ENCODE results near the gene EXOC5.
"Not testable (repeated sequence)": the region's sequence is repeated elsewhere in the genome, so short reads cannot be mapped to it uniquely, and the experiment has no call there.

EXOC5 gene

DNA sequence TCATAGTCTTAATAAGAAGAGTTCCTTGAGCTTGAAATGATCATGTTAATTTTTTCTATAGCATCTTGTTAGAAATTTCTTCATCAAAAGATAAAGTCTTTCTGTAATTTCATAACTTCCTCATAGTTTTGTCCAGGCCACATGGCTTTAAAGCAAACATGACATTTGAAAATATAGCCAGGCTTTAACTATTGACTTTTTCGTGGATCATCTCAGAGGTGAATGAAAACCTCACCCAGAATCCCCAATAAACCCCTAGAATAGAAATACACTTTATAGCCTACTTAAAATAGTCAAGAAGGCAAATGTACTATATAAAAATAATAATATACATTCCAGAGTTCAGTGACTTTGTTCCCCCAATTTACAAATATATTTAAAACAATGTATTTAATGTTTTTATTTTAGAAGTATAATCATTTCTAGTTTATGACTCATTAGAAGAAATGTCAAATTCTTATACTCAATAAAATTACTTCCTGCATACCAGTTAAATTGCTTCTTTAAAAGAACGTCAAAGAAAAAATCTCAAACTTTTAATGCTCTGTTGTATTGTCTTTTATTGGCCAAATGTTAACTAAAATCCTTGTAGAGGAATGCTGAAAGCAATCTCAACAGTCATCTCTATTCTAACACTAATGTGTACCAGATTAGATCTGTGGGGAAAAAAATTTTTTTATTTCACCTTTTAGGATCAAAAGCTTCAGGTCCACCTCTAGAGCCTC lies 21.6 kb downstream of the EXOC5 start:
- no peak for DNase-seq

DNA sequence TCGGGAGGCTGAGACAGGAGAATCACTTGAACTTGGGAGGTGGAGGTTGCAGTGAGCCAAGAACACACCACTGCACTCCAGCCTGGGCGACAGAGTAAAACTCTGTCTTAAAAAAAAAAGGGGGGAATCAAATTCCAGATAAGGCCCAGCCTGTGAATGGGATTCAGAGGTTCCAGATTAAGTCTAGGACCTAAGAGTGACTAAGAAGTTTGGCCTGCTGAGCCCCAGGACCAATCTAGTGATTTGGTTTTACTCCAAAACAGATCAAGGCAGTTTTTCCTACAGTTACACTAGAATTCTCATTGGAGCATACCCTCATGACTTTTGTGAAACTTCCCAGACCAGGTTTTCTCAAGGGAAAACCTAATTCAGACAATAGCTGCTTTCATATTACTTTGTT lies 22.8 kb downstream of the EXOC5 start:
- DNase-seq: no peak

DNA sequence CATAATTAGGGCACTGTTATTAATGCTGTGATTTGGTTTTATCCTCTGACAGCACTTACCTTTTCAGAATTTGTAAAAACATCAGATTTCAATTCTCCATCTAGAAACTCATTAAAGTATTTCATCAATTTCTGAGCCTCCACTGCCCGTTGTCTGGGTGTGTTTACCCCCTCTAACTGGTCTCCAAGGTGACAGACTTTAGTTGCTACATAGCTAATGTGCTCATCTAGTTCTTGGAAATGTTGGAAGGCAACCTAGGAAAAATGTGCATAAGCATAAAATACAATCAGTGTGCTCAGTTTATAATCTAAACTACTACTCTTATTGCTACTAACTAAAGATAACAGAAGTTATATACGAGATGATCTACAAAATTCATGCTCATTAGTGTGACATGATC lies 24.6 kb downstream of the EXOC5 start:
- DNase-seq: no peak

DNA sequence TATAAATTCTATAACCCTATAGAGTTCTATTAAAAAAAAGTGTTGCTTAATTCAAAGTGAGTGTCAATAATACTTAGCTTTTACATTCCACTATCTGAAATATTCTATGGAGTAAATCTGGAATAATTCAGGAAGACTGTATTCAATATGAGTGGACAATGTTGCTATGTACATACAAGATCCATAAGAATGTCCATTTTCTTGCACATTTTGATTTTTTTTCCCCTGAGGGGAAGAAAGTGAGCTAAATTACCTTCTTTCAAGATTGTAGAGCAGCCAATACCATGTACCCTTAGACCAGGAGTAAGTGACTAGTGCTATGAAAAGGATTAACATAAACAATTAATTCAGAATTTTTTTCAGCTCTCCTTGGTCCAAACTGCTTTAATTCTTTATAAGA lies 25.4 kb downstream of the EXOC5 start:
- DNase-seq: no peak

DNA sequence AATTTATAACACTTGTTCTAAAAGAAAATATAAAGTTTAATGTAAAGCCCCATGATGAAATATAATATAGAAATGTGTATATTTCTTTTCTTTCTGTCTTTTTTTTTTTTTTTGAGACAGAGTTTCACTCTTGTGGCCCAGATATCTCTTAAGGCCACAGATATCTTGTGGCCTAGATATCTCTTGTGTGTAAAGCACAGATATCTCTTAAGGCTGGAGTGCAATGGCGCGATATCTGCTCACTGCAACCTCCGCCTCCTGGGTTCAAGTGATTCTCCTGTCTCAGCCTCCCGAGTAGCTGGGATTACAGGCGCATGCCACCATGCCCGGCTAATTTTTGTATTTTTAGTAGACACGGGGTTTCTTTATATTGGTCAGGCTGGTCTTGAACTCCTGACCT lies 28.6 kb downstream of the EXOC5 start:
- not testable (repeated sequence) for DNase-seq

DNA sequence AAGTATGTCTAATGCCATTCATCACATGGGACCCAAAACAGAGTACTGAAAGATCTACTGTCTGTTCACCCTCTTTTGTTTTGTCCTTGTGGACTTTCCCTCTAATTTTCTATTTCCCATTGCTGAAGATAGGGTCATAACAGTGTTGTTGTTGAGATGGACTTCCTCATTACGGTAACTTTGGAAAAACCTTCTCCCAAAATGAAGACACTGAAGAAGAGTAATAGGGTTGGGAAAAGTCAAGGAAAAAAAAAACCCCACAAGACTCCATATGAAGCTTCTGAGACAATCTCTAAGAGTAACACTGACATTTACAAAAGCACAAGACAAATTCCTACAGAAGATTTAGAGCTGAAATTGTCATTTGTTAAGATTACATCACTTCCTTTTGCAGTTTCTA lies 36.7 kb downstream of the EXOC5 start:
- DNase-seq: no peak

DNA sequence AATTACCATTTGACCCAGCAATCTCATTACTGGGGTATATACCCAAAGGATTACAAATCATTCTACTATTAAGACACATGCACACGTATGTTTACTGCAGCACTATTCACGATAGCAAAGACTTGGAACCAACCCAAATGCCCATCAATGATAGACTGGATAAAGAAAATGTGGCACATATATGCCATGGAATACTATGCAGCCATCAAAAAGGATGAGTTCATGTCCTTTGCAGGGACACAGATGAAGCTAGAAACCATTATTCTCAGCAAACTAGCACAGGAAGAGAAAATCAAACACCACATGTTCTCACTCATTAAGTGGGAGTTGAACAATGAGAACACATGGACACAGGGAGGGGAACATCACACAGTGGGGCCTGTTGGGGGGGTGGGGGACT lies 40.4 kb downstream of the EXOC5 start:
- DNase-seq: not testable (repeated sequence)

DNA sequence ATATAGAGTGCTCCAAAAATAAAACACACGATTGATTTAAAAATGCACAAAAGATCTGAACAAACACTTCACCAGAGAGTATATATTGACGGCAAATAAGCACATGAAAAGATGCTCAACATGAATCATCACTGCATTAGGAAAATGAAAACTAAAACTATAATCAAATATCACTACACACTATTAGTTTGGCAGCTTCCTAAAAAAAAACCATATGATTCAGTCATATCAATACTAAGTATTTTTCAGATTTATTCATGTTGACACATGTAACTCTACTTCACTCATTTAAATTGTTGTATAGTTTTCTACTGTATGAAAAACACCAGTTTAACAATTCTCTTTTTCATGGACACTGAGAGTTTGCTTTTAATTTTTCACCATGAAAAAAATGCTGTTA lies 41.6 kb downstream of the EXOC5 start:
- DNase-seq: no peak

DNA sequence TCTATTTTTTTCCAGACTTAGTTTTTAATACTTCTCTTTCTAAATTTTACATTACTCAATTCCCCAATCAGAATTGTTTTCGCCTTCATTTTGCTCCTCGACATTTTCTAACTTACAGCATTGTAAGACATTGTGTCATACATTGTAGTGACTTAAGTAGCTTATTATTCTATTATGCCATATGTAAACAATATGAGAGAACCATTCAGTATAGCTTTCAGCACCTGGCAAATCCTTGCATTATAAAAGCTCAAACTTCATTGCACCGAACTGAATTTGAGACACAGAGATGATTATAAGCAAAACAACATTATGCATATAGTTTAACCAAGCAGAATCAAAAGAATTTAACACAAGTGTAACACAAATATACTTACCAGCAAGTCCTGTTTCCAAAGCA lies 46.8 kb downstream of the EXOC5 start:
- DNase-seq: no peak

DNA sequence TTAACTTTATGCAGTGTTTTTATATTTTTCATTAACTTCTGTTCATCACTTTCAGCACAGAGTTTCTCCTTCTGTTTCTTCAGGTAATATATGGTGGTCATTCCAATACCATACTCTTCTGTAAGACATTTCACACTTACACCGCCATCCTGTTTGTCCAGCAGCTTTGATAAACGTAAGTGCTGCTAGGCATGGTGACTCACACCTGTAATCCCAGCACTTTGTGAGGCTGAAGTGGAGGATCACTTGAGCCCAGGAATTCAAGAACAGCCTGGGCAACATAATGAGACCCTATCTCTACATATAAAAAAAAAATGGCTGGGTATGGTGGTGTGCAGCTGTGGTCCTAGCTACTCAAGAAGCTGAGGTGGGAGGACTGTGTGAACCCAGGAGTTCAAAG lies 55.8 kb downstream of the EXOC5 start:
- no peak for DNase-seq

DNA sequence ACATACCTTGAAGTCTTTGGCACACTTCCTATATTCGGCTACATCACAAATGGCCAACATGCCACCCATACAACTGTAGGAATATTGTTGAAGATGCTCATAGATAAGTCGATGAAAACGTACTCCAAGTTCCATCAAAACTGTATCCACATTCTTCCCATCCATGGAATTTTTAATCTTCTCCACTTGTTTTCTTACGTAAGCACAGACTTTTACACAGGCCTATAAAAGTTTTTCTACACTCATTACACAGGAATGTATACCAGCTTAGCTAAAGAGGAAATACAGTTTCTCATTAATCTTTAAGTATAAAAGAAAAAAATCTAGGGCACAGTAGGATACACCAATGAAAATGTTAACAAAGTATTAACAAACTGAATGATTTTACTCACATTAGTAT lies 59.1 kb downstream of the EXOC5 start:
- no peak for DNase-seq

DNA sequence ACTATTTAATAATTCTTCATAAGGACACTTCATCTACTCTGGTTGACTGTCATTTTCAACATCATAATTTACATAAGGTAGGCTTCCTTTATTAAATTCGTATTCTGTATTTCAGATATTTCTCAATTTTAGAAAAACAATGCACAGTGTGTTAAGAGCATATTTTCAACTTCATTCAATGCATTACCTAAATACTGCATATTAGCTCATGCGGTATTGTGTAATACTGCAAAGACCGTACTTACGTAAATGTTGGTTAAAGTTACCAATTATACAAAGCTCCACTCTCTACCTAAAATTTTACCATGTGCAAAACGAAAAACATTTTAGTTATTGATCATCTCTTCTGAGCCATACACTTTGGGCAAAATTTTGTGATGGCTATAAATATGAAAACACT lies 62.8 kb downstream of the EXOC5 start:
- DNase-seq: no peak

DNA sequence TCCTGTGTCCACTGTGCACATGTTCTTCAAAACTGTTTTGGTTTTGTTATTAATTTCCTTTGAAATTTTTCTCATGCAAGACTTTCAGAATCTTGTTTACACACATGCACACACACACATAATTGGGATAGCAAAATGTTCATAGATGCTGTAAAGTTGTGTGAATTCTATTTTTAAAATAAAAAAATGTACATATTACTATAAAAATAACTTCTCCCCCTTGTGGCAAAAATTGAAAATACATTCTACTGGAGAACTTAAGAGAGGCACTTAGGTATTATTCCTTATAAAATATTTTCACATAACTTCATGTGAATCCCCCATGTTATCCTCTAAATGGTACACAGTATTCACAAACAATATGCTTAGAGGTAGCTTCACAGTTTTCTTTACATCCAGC lies 66.0 kb downstream of the EXOC5 start:
- DNase-seq: not testable (repeated sequence)

DNA sequence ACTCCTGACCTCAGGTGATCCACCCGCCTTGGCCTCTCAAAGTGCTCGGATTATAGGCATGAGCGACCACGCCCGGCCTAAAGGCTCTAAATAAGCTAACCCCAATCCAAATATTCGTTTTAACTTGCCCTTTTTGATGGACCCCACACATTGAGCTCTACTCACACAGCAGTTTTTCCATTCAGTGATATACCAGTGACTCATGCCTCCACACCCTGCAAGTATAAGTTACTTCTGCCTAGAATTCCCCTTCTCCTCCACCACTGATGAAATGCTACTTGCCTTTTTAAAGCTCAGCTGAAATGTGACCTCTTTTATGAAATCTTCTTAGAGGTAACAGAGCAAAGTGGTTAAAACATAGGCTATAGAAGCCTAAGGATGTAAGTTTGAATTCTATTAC lies 68.8 kb downstream of the EXOC5 start:
- DNase-seq: no peak

DNA sequence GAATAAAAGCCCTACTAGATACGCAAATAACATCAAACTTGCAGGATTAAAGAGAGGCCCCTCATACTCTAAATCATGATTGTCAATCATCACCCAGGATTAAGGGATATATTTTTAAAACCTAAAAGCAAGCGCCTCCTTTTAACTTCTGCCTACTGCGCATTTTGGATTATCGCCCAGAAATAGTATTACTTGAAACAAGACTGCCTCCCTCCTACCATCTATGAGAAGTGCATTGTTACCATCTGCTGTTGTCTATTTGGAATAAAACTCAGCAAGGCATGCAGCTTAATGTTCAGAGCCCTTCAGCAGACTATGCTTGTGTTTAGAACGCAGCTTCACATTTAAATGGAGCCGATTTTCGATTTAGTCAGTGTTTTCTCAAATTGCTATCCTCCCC lies 79.6 kb downstream of the EXOC5 start:
- no peak for DNase-seq

DNA sequence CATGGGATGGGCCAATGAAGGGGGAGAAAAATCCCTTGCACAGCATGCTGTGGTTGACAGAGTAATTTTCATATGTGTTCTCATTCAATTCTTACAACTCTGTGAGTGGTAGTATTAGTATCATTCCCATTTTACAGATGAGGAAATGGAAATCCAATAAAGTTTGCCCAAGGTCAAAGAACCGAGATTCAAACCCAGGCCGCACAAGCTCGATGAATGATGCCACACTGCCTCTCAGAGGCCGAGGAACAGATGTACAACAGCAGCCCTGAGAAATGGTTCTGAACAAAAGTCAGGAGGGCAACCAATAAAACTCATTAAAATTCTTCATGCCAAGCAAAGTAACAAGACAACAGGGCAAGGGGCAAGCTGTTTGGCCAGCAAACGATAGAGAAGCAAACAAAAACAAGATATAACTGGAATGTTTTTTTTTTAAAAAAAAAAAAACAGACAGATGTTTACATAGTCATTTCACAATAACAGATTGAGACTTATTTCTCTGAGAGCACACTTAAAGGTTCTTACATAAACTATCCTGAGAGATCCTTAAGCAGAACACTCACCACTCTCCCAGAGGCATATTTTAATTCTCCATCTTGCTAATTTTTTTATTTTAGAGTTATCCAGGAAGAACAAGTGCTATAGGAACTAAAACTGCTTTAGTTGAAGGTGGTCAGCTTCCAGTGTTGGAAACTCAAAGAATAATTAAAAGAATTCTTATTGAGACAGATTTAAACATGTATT lies 85.8 kb downstream of the EXOC5 start:
- DNase-seq: no peak

DNA sequence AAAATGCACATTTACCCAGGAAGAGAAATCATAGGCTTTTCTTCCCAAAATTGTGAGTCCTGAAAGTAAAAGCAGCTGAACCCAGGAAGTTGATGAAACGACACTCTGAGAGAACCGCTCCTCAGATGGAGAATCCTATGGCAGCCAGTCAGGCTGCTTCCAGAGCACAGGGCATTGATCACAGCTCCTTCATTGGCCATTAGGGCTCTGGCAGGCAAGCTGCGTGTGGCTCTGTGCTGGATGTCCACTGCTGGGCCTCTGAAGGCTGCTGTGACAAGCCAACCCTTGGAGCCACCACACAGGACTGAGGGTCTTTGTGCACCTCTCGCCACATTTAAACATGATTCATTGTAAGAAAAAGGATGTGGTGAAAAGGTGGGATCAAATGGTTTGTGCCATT lies 89.4 kb downstream of the EXOC5 start:
- DNase-seq: no peak

DNA sequence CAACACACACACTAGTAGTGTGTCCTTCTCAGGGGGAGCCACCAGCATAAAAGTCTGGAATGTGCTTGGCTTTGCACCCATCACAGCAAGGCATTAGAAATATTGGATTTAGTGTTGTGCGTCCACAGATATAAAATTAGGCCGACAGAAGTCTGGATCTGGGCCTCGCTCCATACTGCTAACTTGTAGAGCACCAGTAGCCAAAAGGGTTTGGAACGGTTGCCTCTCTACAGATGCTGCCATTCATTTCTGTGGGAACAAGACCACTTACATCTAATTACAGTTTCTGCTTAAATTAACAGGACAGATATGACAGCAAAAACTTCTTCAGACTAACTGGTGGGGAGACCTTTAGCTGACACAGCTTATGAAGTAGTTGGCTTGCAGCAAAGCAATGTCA lies 94.2 kb downstream of the EXOC5 start:
- no peak for DNase-seq

DNA sequence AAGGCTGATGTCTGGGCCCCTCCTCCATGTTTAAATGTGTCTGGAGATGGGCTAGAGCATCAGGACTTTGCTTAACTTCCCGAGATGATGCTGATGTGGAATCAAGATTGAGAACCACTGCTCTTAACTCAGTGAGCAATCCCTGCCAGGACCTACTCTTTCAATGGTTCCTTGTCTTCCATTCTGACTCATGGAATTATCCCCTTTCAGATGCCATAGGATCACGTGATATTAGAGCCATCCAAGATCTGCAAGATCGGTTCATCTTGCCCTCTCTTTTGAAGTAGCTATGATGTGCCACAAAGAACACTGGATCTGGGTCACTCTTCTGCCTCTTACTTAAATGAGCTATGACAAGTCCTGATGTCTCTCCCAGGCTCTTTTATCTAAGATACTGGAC lies 96.8 kb downstream of the EXOC5 start:
- DNase-seq: no peak

DNA sequence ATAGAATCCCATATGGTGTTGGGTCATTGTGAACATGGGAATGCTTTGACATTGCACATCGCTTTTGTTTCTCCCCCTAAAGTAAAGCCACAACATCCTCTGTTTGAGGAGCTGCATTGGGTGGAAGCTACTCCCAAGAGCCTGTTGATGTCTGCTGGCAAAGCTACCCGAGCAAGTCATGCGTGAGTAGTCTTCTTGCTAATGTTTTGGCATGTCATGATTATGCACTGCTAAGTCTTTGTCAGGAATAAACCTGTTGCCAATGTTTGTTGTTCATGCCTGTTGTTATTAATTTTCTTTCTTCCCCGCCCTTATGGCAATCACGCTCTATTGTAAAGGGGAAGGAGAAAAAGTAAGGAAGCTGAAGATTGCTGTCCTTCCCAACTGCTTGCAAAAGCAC lies 97.3 kb downstream of the EXOC5 start:
- no peak for DNase-seq

DNA sequence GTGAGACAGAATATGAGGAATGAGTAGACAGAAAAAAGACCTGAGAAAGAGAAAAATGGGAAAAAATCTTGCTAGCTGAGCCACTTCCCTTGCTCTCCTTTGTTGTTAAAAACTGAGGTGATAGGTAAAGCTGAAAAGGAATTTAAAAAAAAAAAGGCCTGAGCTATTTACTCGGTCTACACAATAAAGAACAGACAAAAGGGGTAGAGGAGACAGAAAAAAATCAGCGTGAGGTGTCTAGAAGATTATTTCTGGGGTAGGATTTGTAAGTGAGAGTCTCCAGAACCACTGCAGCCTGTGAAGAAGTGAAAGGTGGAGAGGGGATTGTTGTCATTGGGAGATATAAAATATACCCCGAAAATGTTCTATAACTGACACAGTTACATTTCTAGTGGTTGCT lies 98.8 kb downstream of the EXOC5 start:
- no peak for DNase-seq

DNA sequence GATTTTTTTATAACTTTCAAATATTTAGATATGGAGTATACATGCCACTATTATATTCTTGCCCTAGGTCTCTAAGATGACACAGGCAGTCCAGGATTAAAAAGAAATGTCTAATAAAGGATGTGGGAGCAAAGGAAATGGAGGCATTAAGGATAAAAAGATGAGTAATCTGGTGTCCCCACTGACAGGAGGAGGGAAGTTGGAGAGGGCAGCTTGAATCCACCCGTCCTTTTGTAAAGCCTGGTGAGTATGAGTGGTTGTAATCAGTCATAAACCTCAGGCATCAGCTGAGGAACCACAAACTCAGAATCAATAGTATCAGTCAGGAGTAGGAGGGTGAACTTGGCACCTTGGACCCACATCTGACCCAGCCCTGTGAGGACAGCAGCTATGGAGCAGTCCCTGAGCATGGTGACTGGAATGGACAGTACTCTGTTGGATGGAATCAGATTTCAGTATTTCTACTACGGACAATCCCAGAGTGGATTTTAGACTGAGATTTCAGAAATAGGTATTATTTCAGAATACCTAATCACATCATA lies 100.5 kb downstream of the EXOC5 start:
- DNase-seq: no peak

DNA sequence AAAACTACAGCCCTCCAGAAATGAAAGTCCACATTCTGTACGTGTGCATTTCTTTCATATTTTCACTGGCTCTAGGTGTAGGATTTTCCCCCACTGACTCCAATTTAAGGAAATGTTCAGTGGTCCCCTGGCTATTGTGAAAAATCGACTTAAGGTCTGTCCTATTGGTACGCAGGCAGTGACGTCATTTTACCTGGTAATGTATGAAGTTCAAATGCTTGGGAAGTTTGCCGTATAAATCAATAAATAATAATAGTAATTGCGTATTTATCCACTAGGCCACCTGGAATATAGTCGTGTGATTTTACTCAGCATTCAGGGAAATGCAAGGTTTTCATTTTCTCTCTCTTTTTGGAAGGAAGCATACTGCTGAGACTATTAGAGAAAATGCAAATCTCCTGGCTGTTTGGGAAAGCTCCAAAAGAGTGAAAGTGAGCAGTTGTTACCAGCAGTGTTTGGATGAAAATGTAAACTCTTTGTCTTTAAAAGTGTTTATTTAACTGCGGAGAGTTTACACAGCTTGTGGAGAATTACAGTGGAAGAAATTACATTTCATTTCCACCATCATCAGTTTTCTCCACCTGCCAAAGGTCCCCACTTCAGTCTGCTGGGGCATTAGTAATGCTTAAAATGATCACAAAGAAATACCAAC lies 107.0 kb downstream of the EXOC5 start:
- DNase-seq: no peak

DNA sequence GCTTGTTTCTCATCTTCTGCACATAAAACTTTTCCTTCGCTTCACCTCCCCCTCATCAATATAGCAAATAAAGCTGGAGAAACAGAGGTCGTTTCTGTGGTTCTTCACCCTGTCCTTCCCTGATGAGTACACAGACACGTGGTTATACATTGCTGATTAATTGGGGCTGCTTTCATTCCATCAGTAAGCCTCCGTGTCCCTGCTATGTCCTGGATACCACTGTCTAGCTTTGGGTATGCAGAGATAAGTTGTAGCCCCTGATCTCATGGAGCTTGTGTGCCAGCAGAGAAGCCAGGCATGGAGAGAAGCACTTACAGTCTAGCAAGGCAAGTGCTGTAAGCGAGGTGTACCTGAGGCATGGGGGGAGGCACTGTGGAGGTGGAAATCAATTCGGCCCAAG lies 108.4 kb downstream of the EXOC5 start:
- no peak for DNase-seq

Measured in stimulated activated CD8-positive, alpha-beta memory T cell treated with anti-CD3 and anti-CD28 coated beads, Interleukin-4, amount 100 ng/mL, for 48 hours (primary cell).